PFSK-1 (cell line): ENCODE data around the gene ZDHHC15.

Source experiments
- TAF1 ChIP-seq: IDR thresholded peaks from 2 replicates; pipeline ENCODE4 v1.6.1; 2012; ENCODE audit warnings: low read length, control low read depth, borderline replicate concordance; ENCODE audit not compliant: insufficient read depth
- TF ChIP-seq, protein P1 (sequence below), 2 experiments: IDR thresholded peaks; 2 replicates each; pipeline versions ENCODE4 v1.6.1 to v1.8.0; 2011 to 2012; ENCODE audit warnings: low read depth in 2 of 2, low read length in 2 of 2, control low read depth in 1 of 2, inconsistent platforms in 1 of 2, mild to moderate bottlenecking in 1 of 2, moderate library complexity in 1 of 2; ENCODE audit not compliant: insufficient read depth in 1 of 2

DNA sequence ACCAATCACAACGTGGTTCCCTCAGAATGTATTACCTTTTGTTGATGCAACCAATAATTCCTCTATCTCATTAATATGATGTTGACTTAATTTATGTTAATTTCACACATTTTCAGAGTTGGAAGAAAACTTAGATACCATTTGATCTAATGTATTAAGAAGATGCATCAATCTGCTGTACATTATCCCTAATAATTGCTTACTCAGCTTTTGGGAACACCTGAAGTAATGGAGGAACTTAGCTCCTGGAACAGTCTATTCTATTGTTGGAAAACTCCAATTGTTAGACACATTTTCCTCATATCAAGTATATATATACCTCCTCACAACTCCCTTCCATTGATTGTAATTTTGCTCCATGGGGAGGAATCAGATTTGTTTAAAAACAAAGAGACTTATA lies 38.9 kb downstream of the ZDHHC15 start:
- TF ChIP-seq, protein P1, sequence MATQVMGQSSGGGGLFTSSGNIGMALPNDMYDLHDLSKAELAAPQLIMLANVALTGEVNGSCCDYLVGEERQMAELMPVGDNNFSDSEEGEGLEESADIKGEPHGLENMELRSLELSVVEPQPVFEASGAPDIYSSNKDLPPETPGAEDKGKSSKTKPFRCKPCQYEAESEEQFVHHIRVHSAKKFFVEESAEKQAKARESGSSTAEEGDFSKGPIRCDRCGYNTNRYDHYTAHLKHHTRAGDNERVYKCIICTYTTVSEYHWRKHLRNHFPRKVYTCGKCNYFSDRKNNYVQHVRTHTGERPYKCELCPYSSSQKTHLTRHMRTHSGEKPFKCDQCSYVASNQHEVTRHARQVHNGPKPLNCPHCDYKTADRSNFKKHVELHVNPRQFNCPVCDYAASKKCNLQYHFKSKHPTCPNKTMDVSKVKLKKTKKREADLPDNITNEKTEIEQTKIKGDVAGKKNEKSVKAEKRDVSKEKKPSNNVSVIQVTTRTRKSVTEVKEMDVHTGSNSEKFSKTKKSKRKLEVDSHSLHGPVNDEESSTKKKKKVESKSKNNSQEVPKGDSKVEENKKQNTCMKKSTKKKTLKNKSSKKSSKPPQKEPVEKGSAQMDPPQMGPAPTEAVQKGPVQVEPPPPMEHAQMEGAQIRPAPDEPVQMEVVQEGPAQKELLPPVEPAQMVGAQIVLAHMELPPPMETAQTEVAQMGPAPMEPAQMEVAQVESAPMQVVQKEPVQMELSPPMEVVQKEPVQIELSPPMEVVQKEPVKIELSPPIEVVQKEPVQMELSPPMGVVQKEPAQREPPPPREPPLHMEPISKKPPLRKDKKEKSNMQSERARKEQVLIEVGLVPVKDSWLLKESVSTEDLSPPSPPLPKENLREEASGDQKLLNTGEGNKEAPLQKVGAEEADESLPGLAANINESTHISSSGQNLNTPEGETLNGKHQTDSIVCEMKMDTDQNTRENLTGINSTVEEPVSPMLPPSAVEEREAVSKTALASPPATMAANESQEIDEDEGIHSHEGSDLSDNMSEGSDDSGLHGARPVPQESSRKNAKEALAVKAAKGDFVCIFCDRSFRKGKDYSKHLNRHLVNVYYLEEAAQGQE (IDR thresholded peaks at IDR 0.05; ENCODE audit: insufficient read depth in 1 of 2, low read depth in 2 of 2, low read length in 2 of 2): no peak
- TF ChIP-seq TAF1: no peak
